Brain microvascular endothelial cell (primary cell): ENCODE data around the gene CACNA1I.

ENCODE experiments used
- DNase-seq: peaks from one replicate; pipeline ENCODE4 v3.0.0-alpha.2; 2020
- H3K27ac ChIP-seq: fragments of 250-450 bp; sonication (Bioruptor Pico); 2 replicates; pipeline ENCODE4 v1.5.1; 2020; ENCODE audit warnings: mild to moderate bottlenecking, moderate library complexity
- H3K27me3 ChIP-seq: fragments of 250-450 bp; sonication (Bioruptor Pico); replicated peaks from 2 replicates; pipeline ENCODE4 v1.5.1; 2020; ENCODE audit warnings: mild to moderate bottlenecking
- H3K36me3 ChIP-seq: fragments of 250-450 bp; sonication (Bioruptor Pico); replicated peaks from 2 replicates; pipeline ENCODE4 v1.5.1; 2020; ENCODE audit warnings: mild to moderate bottlenecking
- H3K4me3 ChIP-seq: 2 replicates; pipeline ENCODE4 v1.5.1; 2011; ENCODE audit warnings: low read depth, mild to moderate bottlenecking, control low read depth, low read length, moderate library complexity
- CTCF ChIP-seq: IDR thresholded peaks from 2 replicates; pipeline ENCODE4 v1.5.1; 2011; ENCODE audit warnings: low read depth, mild to moderate bottlenecking, moderate library complexity, low read length, control low read depth, inconsistent platforms; ENCODE audit errors: missing control alignments
- in situ Hi-C: cut with HindIII; loops from 2 replicates; pipeline ENCODE4 v1.10.0; 2017; ENCODE audit warnings: low sequenced_read_pairs, low pct_ligation_motif_present

Gene CACNA1I

GRCh38 chr22:39569066-39569465 lies 1.5 kb upstream of the CACNA1I start:
- H3K27me3 ChIP-seq = no peaks in the 10 kb centered on the region
- no peak for TF ChIP-seq CTCF
- no peak for DNase-seq
- no peak overlapping the region for H3K4me3 ChIP-seq
- H3K27ac ChIP-seq = no peak overlapping the region
- in situ Hi-C loops = loop anchor here (25.0 kb wide), 1 partner anchor 443 kb away; no protein-coding TSS in a partner anchor
- no peaks in the 10 kb centered on the region for H3K36me3 ChIP-seq

- Histone ChIP-seq H3K4me3 (no peak overlapping the region), H3K27ac (no peak overlapping the region), H3K36me3 (no peaks in the 10 kb centered on the region), H3K27me3 (no peaks in the 10 kb centered on the region)
- no peak for TF ChIP-seq CTCF
- no peak for DNase-seq
- in situ Hi-C loops = loop anchor here (25.0 kb wide), 1 partner anchor 442 kb away; no protein-coding TSS in a partner anchor
Observed at GRCh38 chr22:39570226-39570625, 327 bp upstream of the CACNA1I start.

- Histone ChIP-seq H3K27ac (no peak overlapping the region), H3K4me3 (no peak overlapping the region), H3K36me3 (no peaks in the 10 kb centered on the region), H3K27me3 (no peaks in the 10 kb centered on the region)
- TF ChIP-seq CTCF = no peak
- no peak for DNase-seq
- in situ Hi-C loops = loop anchor here (25.0 kb wide), 1 partner anchor 441 kb away; no protein-coding TSS in a partner anchor
Observed at GRCh38 chr22:39571538-39571937, 985 bp downstream of the CACNA1I start.

GRCh38 chr22:39574779-39575551 lies 4.4 kb downstream of the CACNA1I start:
- Histone ChIP-seq H3K27me3 (no peaks in the 10 kb centered on the region), H3K27ac (no peak overlapping the region), H3K4me3 (no peak overlapping the region), H3K36me3 (no peaks in the 10 kb centered on the region)
- peak; percentile 88 for DNase-seq
- in situ Hi-C loops = loop anchor here (25.0 kb wide), 1 partner anchor 437 kb away; no protein-coding TSS in a partner anchor
- no peak for TF ChIP-seq CTCF

GRCh38 chr22:39575552-39575825 lies 4.9 kb downstream of the CACNA1I start:
- Histone ChIP-seq H3K4me3 (no peak overlapping the region), H3K27ac (no peak overlapping the region), H3K36me3 (no peaks in the 10 kb centered on the region), H3K27me3 (no peaks in the 10 kb centered on the region)
- in situ Hi-C loops = no loop called here
- no peak for TF ChIP-seq CTCF
- no peak for DNase-seq

GRCh38 chr22:39576027-39576426 lies 5.5 kb downstream of the CACNA1I start:
- no peak for DNase-seq
- in situ Hi-C loops = no loop called here
- no peak for TF ChIP-seq CTCF
- H3K36me3 ChIP-seq = no peaks in the 10 kb centered on the region
- H3K27me3 ChIP-seq = no peaks in the 10 kb centered on the region
- no peak overlapping the region for H3K4me3 ChIP-seq
- H3K27ac ChIP-seq = no peak overlapping the region
